K562 (cell line): ENCODE measurements around the gene HLA-F. TPM values are rescaled to one million over a fixed set of nuclear protein-coding genes. Genes with fewer than 3 reads are reported as not detected.
A peak's percentile ranks its signal among the peaks of the same experiment; 100 is the strongest.

Experiments
- ATAC-seq: fragments of 200-7000 bp; cut with Tn5 transposase; 3 replicates; pipeline ENCODE4 v1.9.1; 2020; ENCODE audit warnings: moderate library complexity
- BruUV-seq: library from RNA; stranded (reverse); fragments of 400-500 nt; replicated peaks from 2 replicates; lab custom pipeline; 2021; lab: Mats Ljungman, UMichigan
- CTCF ChIA-PET: fragments of 300-600 bp; formaldehyde crosslinking; extraction: SDS; loops from one replicate; lab custom pipeline; 2021; ENCODE audit warnings: low intra/inter-chr PET ratio; lab: Yijun Ruan, JAX
- POLR2A ChIA-PET: fragments of 300-600, 350-650 bp; sonication (Branson Sonifier 250); formaldehyde crosslinking; extraction: SDS; loops from one replicate; lab custom pipeline; 2021; ENCODE audit warnings: antibody characterized with exemption, inconsistent platforms; lab: Yijun Ruan, JAX
- DNase-seq, 4 experiments: peaks; one replicate each; pipeline versions ENCODE4 v3.0.0 to v3.0.0-alpha.2; 2011 to 2018; ENCODE audit warnings: low spot score in 3 of 4, mixed read lengths in 3 of 4; ENCODE audit errors: extremely low read depth in 1 of 4
- FAIRE-seq: peaks from 2 replicates; lab custom pipeline; 2011; peaks lifted over from hg19 to GRCh38; lab: Jason Lieb, UNC
- H2AFZ ChIP-seq: 2 replicates; pipeline ENCODE4 v1.6.0; 2011; ENCODE audit warnings: low read depth, low read length, control low read depth, inconsistent platforms
- H3K27ac ChIP-seq: fragments of 200-600 bp; 3 replicates; pipeline ENCODE4 v1.8.0; 2011; ENCODE audit warnings: low read depth, mild to moderate bottlenecking, control low read depth, inconsistent platforms, low read length, moderate library complexity, mixed read lengths; ENCODE audit errors: extremely low read depth
- H3K27me3 ChIP-seq, 2 experiments: fragments of 300-600 bp in 1 of 2; 2 replicates in 1 of 2; 3 replicates in 1 of 2; pipeline versions ENCODE4 v1.6.0 to v1.8.0; 2011; ENCODE audit warnings: inconsistent platforms in 2 of 2, low read length in 2 of 2, mild to moderate bottlenecking in 1 of 2, mixed read lengths in 1 of 2, moderate library complexity in 1 of 2; ENCODE audit not compliant: control insufficient read depth in 2 of 2, insufficient read depth in 2 of 2
- H3K36me3 ChIP-seq: fragments of 300-600 bp; 3 replicates; pipeline ENCODE4 v1.8.0; 2011; ENCODE audit warnings: mild to moderate bottlenecking, low read length, inconsistent platforms; ENCODE audit not compliant: control insufficient read depth, insufficient read depth
- H3K4me1 ChIP-seq, 2 experiments: fragments of 200-600 bp in 1 of 2; replicated peaks in 1 of 2; 2 replicates in 1 of 2; 3 replicates in 1 of 2; pipeline versions ENCODE4 v1.5.1 to v1.8.0; 2011; ENCODE audit warnings: inconsistent platforms in 2 of 2, low read length in 2 of 2, mild to moderate bottlenecking in 1 of 2, mixed read lengths in 1 of 2, moderate library complexity in 1 of 2; ENCODE audit not compliant: control insufficient read depth in 2 of 2, insufficient read depth in 2 of 2
- H3K4me2 ChIP-seq: 2 replicates; pipeline ENCODE4 v1.6.1; 2011; ENCODE audit warnings: low read length, control low read depth, inconsistent platforms, mixed read lengths; ENCODE audit not compliant: insufficient read depth
- H3K4me3 ChIP-seq: fragments of 200-600 bp; sonication (generic), shearing (Covaris generic); 2 replicates; pipeline ENCODE4 v1.5.1; 2016; ENCODE audit warnings: control low read depth, inconsistent platforms
- H3K79me2 ChIP-seq: fragments of 200-600 bp; 3 replicates; pipeline ENCODE4 v1.8.0; 2011; ENCODE audit warnings: low read length, inconsistent platforms; ENCODE audit not compliant: control insufficient read depth, insufficient read depth
- H3K9ac ChIP-seq, 2 experiments: 2 replicates each; pipeline versions ENCODE4 v1.6.0 to v1.6.1; 2011; ENCODE audit warnings: low read depth in 2 of 2, low read length in 2 of 2, control low read depth in 1 of 2, inconsistent platforms in 1 of 2, mild to moderate bottlenecking in 1 of 2, mixed read lengths in 1 of 2; ENCODE audit not compliant: insufficient read depth in 1 of 2
- H3K9me1 ChIP-seq: one replicate; pipeline ENCODE4 v1.6.0; 2011; ENCODE audit warnings: inconsistent platforms, mild to moderate bottlenecking, low read length, moderate library complexity; ENCODE audit not compliant: control insufficient read depth, insufficient read depth
- H3K9me3 ChIP-seq: replicated peaks from 2 replicates; pipeline ENCODE4 v1.5.1; 2011; ENCODE audit warnings: low read depth, low read length, inconsistent platforms; ENCODE audit not compliant: control insufficient read depth, insufficient read depth
- H4K20me1 ChIP-seq: replicated peaks from 2 replicates; pipeline ENCODE4 v1.6.1; 2011; ENCODE audit warnings: low read length, inconsistent platforms, mixed read lengths; ENCODE audit not compliant: control insufficient read depth, insufficient read depth
- ATF1 ChIP-seq, 2 experiments: fragments of 450-650 bp in 1 of 2; IDR thresholded peaks; 2 replicates each; pipeline ENCODE4 v1.6.1; 2016; ENCODE audit warnings: missing compliant biosample characterization in 1 of 2, missing genetic modification characterization in 1 of 2
- ETV6 ChIP-seq, 3 experiments: fragments of 150-350 bp in 1 of 3; sonication (generic) in 1 of 3; formaldehyde crosslinking in 1 of 3; IDR thresholded peaks; 2 replicates each; pipeline versions ENCODE4 v1.6.1 to v1.8.0; 2014 to 2022; ENCODE audit warnings: borderline replicate concordance in 2 of 3, low read depth in 2 of 3, antibody characterized with exemption in 1 of 3, low read length in 1 of 3, mild to moderate bottlenecking in 1 of 3, missing genetic modification reagents in 1 of 3
- NFATC3 ChIP-seq: fragments of 450-650 bp; IDR thresholded peaks from 2 replicates; pipeline ENCODE4 v1.6.1; 2017; ENCODE audit warnings: mild to moderate bottlenecking
- ZC3H4 ChIP-seq: sonication (generic); formaldehyde crosslinking; IDR thresholded peaks from 2 replicates; pipeline ENCODE4 v1.9.0; 2021; ENCODE audit warnings: missing genetic modification reagents, borderline replicate concordance
- WGBS: fragments of 100-300 bp; shearing (Covaris generic); methylation state at CpG from one replicate; pipeline ENCODE4 v1.1.6; 2016; ENCODE audit warnings: low coverage, mixed read lengths; ENCODE audit not compliant: insufficient coverage; ENCODE audit errors: missing lambda C conversion rate; 5-methylcytosine and 5-hydroxymethylcytosine counted together
- in situ Hi-C: fragments of 300-500 bp; cut with MboI; formaldehyde crosslinking; loops from 4 replicates; pipeline ENCODE4 v1.15.0; 2018; ENCODE audit warnings: inconsistent platforms, mixed read lengths
- intact Hi-C: fragments of 100-400 bp; cut with micrococcal nuclease; formaldehyde crosslinking; loops from 2 replicates; pipeline ENCODE4 v1.14.2; 2022
- polyA plus RNA-seq, 8 experiments: library from polyadenylated mRNA; depleted of rRNA in 4 of 8; stranded (reverse) in 5 of 8; unstranded in 3 of 8; fragments of >200 nt; fragmentation: Nextera tagmentation in 2 of 8; fragmentation: Illumina TruSeq in 1 of 8; extraction: Ambion mirVana in 2 of 8; extraction: Trizol in 1 of 8; gene quantifications; 2 replicates each; pipeline versions ENCODE4 v1.2.1 to v1.2.3, GENCODE V29; 2011 to 2014; ENCODE audit warnings: inconsistent platforms in 1 of 8, missing spikeins in 1 of 8
- total RNA-seq, 7 experiments: library from RNA; depleted of rRNA in 6 of 7; stranded (reverse); fragments of >200 nt in 6 of 7; fragmentation: Illumina TruSeq in 2 of 7; extraction: Trizol in 2 of 7; gene quantifications; 2 replicates each; pipeline versions ENCODE4 v1.2.1 to v1.2.3, GENCODE V29; 2011 to 2021; ENCODE audit warnings: low replicate concordance in 1 of 7
- TF ChIP-seq, protein P1 (sequence below): IDR thresholded peaks from 2 replicates; pipeline ENCODE4 v1.6.1; 2016; ENCODE audit warnings: missing genetic modification characterization, missing compliant biosample characterization
- TF ChIP-seq, protein P2 (sequence below): fragments of 450-650 bp; IDR thresholded peaks from 2 replicates; pipeline ENCODE4 v1.6.1; 2018; ENCODE audit not compliant: partially characterized antibody
- TF ChIP-seq, protein P3 (sequence below): fragments of 450-650 bp; IDR thresholded peaks from 2 replicates; pipeline ENCODE4 v1.7.1; 2018; ENCODE audit warnings: mild to moderate bottlenecking, low read depth; ENCODE audit not compliant: partially characterized antibody
- TF ChIP-seq, protein P4 (sequence below): fragments of 250-450 bp; sonication (Bioruptor Pico); IDR thresholded peaks from 2 replicates; pipeline ENCODE4 v1.8.0; 2022; ENCODE audit warnings: moderate library complexity, mild to moderate bottlenecking, inconsistent platforms

Gene HLA-F
- total and polyA plus RNA-seq, 9 of the 15 experiments (the other 6 are each of a cell fraction or from before 2014, with no cell fraction given): 0.40 to 0.76 (median 0.46) TPM; not detected in 6

DNA sequence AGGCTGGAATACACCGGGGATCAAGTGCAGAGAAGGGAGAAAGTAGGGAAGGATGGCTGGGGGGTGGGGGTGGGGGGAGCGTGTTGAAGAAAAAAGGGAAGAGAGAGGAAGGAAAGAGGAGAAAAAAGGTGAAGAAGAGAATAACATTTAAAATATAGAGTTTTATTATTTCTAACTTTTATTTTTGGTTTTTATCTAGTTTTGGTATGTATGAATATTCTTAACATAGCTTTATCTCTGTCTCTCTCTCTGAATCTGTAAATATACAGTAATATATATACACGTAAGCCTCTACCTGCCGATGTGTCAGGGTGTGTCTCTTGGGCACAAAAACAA lies 30.0 kb downstream of the HLA-F start:
- Histone ChIP-seq H3K4me1 (peaks cover 15 to 26% of the 10 kb centered on the region in 2 experiments), H3K79me2 (no peaks in the 10 kb centered on the region)
- no peak for TF ChIP-seq ZC3H4
- TF ChIP-seq, protein P1, sequence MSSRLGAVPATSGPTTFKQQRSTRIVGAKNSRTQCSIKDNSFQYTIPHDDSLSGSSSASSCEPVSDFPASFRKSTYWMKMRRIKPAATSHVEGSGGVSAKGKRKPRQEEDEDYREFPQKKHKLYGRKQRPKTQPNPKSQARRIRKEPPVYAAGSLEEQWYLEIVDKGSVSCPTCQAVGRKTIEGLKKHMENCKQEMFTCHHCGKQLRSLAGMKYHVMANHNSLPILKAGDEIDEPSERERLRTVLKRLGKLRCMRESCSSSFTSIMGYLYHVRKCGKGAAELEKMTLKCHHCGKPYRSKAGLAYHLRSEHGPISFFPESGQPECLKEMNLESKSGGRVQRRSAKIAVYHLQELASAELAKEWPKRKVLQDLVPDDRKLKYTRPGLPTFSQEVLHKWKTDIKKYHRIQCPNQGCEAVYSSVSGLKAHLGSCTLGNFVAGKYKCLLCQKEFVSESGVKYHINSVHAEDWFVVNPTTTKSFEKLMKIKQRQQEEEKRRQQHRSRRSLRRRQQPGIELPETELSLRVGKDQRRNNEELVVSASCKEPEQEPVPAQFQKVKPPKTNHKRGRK (tag): peak; percentile 97
- no peak for TF ChIP-seq NFATC3
- TF ChIP-seq, protein P2, sequence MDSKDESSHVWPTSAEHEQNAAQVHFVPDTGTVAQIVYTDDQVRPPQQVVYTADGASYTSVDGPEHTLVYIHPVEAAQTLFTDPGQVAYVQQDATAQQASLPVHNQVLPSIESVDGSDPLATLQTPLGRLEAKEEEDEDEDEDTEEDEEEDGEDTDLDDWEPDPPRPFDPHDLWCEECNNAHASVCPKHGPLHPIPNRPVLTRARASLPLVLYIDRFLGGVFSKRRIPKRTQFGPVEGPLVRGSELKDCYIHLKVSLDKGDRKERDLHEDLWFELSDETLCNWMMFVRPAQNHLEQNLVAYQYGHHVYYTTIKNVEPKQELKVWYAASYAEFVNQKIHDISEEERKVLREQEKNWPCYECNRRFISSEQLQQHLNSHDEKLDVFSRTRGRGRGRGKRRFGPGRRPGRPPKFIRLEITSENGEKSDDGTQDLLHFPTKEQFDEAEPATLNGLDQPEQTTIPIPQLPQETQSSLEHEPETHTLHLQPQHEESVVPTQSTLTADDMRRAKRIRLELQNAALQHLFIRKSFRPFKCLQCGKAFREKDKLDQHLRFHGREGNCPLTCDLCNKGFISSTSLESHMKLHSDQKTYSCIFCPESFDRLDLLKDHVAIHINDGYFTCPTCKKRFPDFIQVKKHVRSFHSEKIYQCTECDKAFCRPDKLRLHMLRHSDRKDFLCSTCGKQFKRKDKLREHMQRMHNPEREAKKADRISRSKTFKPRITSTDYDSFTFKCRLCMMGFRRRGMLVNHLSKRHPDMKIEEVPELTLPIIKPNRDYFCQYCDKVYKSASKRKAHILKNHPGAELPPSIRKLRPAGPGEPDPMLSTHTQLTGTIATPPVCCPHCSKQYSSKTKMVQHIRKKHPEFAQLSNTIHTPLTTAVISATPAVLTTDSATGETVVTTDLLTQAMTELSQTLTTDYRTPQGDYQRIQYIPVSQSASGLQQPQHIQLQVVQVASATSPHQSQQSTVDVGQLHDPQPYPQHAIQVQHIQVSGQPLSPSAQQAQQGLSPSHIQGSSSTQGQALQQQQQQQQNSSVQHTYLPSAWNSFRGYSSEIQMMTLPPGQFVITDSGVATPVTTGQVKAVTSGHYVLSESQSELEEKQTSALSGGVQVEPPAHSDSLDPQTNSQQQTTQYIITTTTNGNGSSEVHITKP: no peak
- TF ChIP-seq ETV6 (IDR thresholded peaks at IDR 0.05; ENCODE audit: borderline replicate concordance in 1 of 2, low read depth in 2 of 2, low read length in 1 of 2): 0 out of 4 replicates have a peak, but pooled peaks of 1 of the 2 experiments have one; percentile 14
- TF ChIP-seq ETV6 (CRISPR knock-in tag; IDR thresholded peaks at IDR 0.05; ENCODE audit: borderline replicate concordance): no peak
- TF ChIP-seq, protein P3, sequence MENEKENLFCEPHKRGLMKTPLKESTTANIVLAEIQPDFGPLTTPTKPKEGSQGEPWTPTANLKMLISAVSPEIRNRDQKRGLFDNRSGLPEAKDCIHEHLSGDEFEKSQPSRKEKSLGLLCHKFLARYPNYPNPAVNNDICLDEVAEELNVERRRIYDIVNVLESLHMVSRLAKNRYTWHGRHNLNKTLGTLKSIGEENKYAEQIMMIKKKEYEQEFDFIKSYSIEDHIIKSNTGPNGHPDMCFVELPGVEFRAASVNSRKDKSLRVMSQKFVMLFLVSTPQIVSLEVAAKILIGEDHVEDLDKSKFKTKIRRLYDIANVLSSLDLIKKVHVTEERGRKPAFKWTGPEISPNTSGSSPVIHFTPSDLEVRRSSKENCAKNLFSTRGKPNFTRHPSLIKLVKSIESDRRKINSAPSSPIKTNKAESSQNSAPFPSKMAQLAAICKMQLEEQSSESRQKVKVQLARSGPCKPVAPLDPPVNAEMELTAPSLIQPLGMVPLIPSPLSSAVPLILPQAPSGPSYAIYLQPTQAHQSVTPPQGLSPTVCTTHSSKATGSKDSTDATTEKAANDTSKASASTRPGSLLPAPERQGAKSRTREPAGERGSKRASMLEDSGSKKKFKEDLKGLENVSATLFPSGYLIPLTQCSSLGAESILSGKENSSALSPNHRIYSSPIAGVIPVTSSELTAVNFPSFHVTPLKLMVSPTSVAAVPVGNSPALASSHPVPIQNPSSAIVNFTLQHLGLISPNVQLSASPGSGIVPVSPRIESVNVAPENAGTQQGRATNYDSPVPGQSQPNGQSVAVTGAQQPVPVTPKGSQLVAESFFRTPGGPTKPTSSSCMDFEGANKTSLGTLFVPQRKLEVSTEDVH: peak; percentile 33
- no peak for TF ChIP-seq ATF1 (CRISPR knock-in tag; IDR thresholded peaks at IDR 0.05)
- TF ChIP-seq ATF1 (tag; IDR thresholded peaks at IDR 0.05): peak; percentile 0; the same call in 1 of the 2 replicates
- TF ChIP-seq, protein P4, sequence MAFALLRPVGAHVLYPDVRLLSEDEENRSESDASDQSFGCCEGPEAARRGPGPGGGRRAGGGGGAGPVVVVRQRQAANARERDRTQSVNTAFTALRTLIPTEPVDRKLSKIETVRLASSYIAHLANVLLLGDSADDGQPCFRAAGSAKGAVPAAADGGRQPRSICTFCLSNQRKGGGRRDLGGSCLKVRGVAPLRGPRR (CRISPR knock-in tag): no peak
- TF ChIP-seq, all 486 proteins: peak for 4
- ChIA-PET CTCF (interaction anchor here (0.6 to 1.7 kb wide), 10 partner anchors 13 to 317 kb away, joined by 3 to 7 read pairs (median 4); no protein-coding TSS in a partner anchor), POLR2A (interaction anchor here (0.6 kb wide), 1 partner anchor 87 kb away, joined by 3 read pairs; no protein-coding TSS in a partner anchor)
- peak overlapping the region; percentile 82 for H2AFZ ChIP-seq
- in situ Hi-C loops: no loop called here
- 0 out of 2 replicates have a peak overlapping the region, but pooled peaks have one; percentile 51 for H3K4me3 ChIP-seq
- no peaks in the 10 kb centered on the region for H3K9me3 ChIP-seq
- 7% methylated on average over 3 of the region's 4 CpGs for WGBS
- BruUV-seq: no TSS peak
- H4K20me1 ChIP-seq: no peaks in the 10 kb centered on the region
- no peaks in the 10 kb centered on the region for H3K36me3 ChIP-seq
- H3K27ac ChIP-seq: no peak overlapping the region
- H3K9ac ChIP-seq: peak overlapping the region in 1 of 2 experiments; percentile 95; a peak in 2 of 4 replicates
- FAIRE-seq (no peak), DNase-seq (no peak), ATAC-seq (no peak)
- H3K9me1 ChIP-seq: no peaks in the 10 kb centered on the region
- intact Hi-C loops: loop anchor here (1.0 to 5.0 kb wide), 4 partner anchors 15 to 101 kb away; no protein-coding TSS in a partner anchor
- 0 out of 2 replicates have a peak overlapping the region, but pooled peaks have one; percentile 64 for H3K4me2 ChIP-seq
- H3K27me3 ChIP-seq: peaks cover 0 to 4% of the 10 kb centered on the region in 2 experiments; a peak in 2 of 5 replicates
